ENCODE results near the gene TMEM209. TPM values are rescaled to one million over a fixed set of nuclear protein-coding genes. Genes with fewer than 3 reads are reported as not detected.

TMEM209 gene
- total RNA-seq, 1 experiment from 2014 or later = 45.8 TPM

DNA sequence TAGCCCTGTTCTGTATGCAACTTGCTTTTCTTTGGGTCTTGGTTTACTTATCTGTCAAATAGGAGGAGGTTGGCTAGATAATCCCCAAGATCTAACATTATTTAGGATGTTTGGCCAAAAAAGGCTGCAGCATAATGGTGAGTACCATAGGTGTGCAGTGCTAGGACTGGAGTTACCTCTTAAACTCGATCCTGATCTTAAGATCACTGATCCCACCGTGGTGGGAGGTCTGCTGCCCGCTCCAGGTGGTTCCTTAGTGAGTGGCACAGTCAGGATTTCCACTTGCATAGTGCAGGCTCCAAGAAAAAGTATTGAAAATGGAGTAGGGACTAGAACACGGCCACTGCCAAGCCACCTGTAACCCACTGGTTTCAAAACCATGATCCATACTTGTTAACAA, 68.0 kb downstream of the TMEM209 start:
- DNase-seq (ENCODE audit: low spot score) = no peak
- Histone ChIP-seq H3K9me3 (ENCODE audit: low read depth, low read length, poor library complexity, severe bottlenecking) (no peaks in the 10 kb centered on the region), H3K4me3 (ENCODE audit: low read depth, low read length, poor library complexity, severe bottlenecking) (no peak overlapping the region), H3K27ac (ENCODE audit: low read depth, low read length, poor library complexity, severe bottlenecking) (no peak overlapping the region), H3K4me1 (ENCODE audit: insufficient read depth, low read length, poor library complexity, severe bottlenecking) (no peaks in the 10 kb centered on the region), H3K27me3 (replicated peaks; ENCODE audit: insufficient read depth, low read depth, low read length, poor library complexity) (no peaks in the 10 kb centered on the region), H3K36me3 (ENCODE audit: insufficient read depth, low read length, poor library complexity, severe bottlenecking) (no peaks in the 10 kb centered on the region)
- intact Hi-C loops (cut with micrococcal nuclease; ENCODE audit: unreplicated experiment) = no loop called here
- CTCF ChIA-PET = no interaction called here
- POLR2A ChIA-PET (ENCODE audit: low non-redundant PET) = no interaction called here
- BruUV-seq (replicated peaks) = no TSS peak
- TF ChIP-seq CTCF (conservative IDR thresholded peaks at IDR 0.05; ENCODE audit: low read depth, low read length) (no peak), EZH2 (IDR thresholded peaks at IDR 0.05; ENCODE audit: borderline replicate concordance, low read depth, low read length, poor library complexity, severe bottlenecking) (no peak)

DNA sequence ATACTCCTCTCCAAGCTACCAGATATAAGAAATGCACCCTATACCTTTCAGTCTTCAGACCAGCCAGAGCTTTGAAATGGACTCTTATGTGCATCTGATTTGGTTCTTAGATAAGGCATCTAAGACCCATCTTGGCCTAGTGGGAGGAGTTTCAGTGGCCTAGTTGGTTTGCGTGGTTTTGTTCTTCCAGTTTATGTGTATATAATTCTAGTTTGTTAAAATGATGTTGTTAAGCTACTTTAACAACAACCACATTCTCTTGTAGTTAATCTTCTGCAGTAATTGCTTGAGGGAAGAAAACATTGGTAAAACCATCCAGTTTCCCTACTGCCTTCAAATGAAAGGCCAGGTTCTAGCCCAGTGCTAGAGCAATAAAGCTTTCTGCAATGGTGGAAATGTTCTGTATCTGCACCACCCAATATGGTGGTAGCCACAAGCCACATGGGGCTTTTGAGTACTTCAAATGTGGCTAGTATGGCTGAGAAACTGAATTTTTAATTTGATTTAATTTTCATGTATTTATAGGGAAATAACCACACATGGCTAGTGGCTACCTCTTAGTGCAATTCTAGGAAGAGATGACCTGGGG, 68.5 kb downstream of the TMEM209 start:
- Histone ChIP-seq H3K27ac (ENCODE audit: low read depth, low read length, poor library complexity, severe bottlenecking) (no peak overlapping the region), H3K36me3 (ENCODE audit: insufficient read depth, low read length, poor library complexity, severe bottlenecking) (no peaks in the 10 kb centered on the region), H3K4me3 (ENCODE audit: low read depth, low read length, poor library complexity, severe bottlenecking) (no peak overlapping the region), H3K27me3 (replicated peaks; ENCODE audit: insufficient read depth, low read depth, low read length, poor library complexity) (no peaks in the 10 kb centered on the region), H3K9me3 (ENCODE audit: low read depth, low read length, poor library complexity, severe bottlenecking) (no peaks in the 10 kb centered on the region), H3K4me1 (ENCODE audit: insufficient read depth, low read length, poor library complexity, severe bottlenecking) (no peaks in the 10 kb centered on the region)
- TF ChIP-seq CTCF (conservative IDR thresholded peaks at IDR 0.05; ENCODE audit: low read depth, low read length) = no peak
- TF ChIP-seq EZH2 (IDR thresholded peaks at IDR 0.05; ENCODE audit: borderline replicate concordance, low read depth, low read length, poor library complexity, severe bottlenecking) = no peak
- no peak for DNase-seq (ENCODE audit: low spot score)
- ChIA-PET POLR2A (ENCODE audit: low non-redundant PET) (no interaction called here), CTCF (no interaction called here)
- intact Hi-C loops (cut with micrococcal nuclease; ENCODE audit: unreplicated experiment) = no loop called here
- no TSS peak for BruUV-seq (replicated peaks)

DNA sequence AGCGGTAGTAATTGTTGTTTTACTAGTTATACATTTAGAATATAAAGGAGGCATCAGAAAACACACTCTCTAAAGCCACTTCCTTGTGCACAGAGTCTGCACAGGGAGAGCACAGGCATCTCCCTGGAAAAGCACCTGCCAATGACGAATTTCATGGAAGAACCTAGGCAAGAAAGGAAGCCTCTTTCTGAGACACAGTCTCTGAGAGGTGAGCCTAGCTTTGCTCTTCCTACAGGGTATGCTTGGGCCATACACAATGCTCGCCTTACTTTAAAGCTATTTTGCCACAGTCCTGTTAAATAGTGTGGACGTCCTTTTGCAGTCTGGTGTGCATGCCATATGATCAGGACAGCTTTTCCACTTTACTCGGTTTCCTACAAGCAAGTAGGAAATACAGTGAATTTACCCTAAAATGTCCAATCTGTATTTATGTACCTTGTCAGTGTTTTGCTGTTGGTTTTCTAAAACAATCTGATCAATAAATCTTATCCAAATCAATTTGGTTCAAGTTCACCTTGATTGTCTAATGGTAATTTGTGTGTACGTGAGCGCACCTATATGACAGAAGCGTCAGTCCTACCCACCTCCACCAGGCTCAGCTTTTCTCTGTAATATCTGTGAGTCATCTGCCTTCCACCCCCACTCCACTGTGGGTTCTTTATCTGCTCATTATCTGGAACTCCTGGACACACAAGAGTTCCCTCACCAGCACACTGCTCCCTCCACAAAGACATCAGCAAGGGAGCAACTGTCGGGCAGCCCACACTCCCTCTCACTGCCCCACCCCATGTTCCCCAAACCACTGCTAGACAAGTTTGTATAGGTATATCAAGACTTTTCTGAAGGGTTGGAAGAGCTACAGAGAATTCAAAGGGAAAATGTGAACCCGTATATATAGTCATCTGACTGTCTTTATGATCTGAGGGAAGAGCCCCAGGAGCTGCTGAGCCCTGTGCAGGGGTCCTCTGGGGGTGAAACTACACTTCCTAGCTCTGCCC, 69.7 kb downstream of the TMEM209 start:
- Histone ChIP-seq H3K36me3 (ENCODE audit: insufficient read depth, low read length, poor library complexity, severe bottlenecking) (peaks cover 7% of the 10 kb centered on the region), H3K4me1 (ENCODE audit: insufficient read depth, low read length, poor library complexity, severe bottlenecking) (no peaks in the 10 kb centered on the region), H3K9me3 (ENCODE audit: low read depth, low read length, poor library complexity, severe bottlenecking) (no peaks in the 10 kb centered on the region), H3K4me3 (ENCODE audit: low read depth, low read length, poor library complexity, severe bottlenecking) (no peak overlapping the region), H3K27ac (ENCODE audit: low read depth, low read length, poor library complexity, severe bottlenecking) (no peak overlapping the region), H3K27me3 (replicated peaks; ENCODE audit: insufficient read depth, low read depth, low read length, poor library complexity) (no peaks in the 10 kb centered on the region)
- no peak for DNase-seq (ENCODE audit: low spot score)
- POLR2A ChIA-PET (ENCODE audit: low non-redundant PET) = no interaction called here
- no TSS peak for BruUV-seq (replicated peaks)
- TF ChIP-seq EZH2 (IDR thresholded peaks at IDR 0.05; ENCODE audit: borderline replicate concordance, low read depth, low read length, poor library complexity, severe bottlenecking) (no peak), CTCF (conservative IDR thresholded peaks at IDR 0.05; ENCODE audit: low read depth, low read length) (no peak)
- CTCF ChIA-PET = no interaction called here
- intact Hi-C loops (cut with micrococcal nuclease; ENCODE audit: unreplicated experiment) = no loop called here
